Heart left ventricle (tissue), 13 donors: Measurements from ENCODE around the gene ZNF587B.
"Not testable (repeated sequence)": the region's sequence is repeated elsewhere in the genome, so short reads cannot be mapped to it uniquely, and the experiment has no call there.

ENCODE experiments used
- CTCF ChIP-seq, 12 donors: fragments of 200-600 bp; sonication (generic) in 4 of 12; IDR thresholded peaks; one replicate each; pipeline versions ENCODE4 v1.5.0 to v1.8.0; 2018 to 2022; ENCODE audit warnings: antibody characterized with exemption in 12 of 12, mild to moderate bottlenecking in 5 of 12
- POLR2A ChIP-seq, 2 donors: fragments of 450-650 bp; IDR thresholded peaks; one replicate each; pipeline ENCODE4 v1.6.1; 2017; ENCODE audit warnings: antibody characterized with exemption in 2 of 2, mild to moderate bottlenecking in 2 of 2, moderate library complexity in 2 of 2
- donor health status: ischemic (EF 13 %, LVEDD 7.1; RV severe dilation, severe dysfunction).
- donor health status: DM: no; HTN: yes; CAD: no.
- donor health status: DM: no; HTN: no; CAD: no.
- donor health status: ischemic (EF 25% LVEDD 6.9; RV normal size, moderate dysfunction).
- donor health status: ischemic (EF 25% LVEDD 5.7; RV mildly dilated, moderate dysfunction).
- donor health status: ischemic (EF 35%, LVEDD 5.7; RV mildly dilated, moderate dysfunction).
- donor health status: nonischemic (EF 11% LVEDD 7.7; RV severe dilation, severe dysfunction).
- donor health status: DM: yes; HTN: yes; CAD: no.
- donor health status: PGD.
- donor health status: ischemic (EF 29% LVEDD 5.4; RV normal size, mild dysfunction).
- donor health status: nonischemic (EF 23%, LVEDD 6.1; RV moderate dilation, normal function).

- not testable (repeated sequence) for TF ChIP-seq CTCF, POLR2A (IDR thresholded peaks at IDR 0.05)
Observed at GRCh38 chr19:57823155-57823554, 6.9 kb upstream of the ZNF587B start.
